Measurements from ENCODE around the gene KCP.

DNA sequence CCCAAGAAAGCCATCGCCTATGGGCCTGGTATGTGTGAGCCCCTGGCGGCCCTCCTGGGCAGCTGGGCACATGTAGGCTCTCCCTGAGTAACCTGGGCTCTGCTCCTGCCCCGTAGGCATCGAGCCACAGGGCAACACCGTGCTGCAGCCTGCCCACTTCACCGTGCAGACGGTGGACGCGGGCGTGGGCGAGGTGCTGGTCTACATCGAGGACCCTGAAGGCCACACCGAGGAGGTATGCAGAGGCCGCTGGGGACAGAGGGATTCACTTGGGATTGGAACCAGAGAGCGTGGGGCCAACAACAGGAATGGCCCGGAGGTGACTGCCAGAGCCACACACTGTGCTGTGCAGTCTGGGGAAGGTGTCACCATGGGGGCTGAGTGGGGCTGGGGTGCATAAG, 73.0 kb downstream of the KCP start:
- TF ChIP-seq, protein P1, sequence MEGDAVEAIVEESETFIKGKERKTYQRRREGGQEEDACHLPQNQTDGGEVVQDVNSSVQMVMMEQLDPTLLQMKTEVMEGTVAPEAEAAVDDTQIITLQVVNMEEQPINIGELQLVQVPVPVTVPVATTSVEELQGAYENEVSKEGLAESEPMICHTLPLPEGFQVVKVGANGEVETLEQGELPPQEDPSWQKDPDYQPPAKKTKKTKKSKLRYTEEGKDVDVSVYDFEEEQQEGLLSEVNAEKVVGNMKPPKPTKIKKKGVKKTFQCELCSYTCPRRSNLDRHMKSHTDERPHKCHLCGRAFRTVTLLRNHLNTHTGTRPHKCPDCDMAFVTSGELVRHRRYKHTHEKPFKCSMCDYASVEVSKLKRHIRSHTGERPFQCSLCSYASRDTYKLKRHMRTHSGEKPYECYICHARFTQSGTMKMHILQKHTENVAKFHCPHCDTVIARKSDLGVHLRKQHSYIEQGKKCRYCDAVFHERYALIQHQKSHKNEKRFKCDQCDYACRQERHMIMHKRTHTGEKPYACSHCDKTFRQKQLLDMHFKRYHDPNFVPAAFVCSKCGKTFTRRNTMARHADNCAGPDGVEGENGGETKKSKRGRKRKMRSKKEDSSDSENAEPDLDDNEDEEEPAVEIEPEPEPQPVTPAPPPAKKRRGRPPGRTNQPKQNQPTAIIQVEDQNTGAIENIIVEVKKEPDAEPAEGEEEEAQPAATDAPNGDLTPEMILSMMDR (conservative IDR thresholded peaks at IDR 0.05; ENCODE audit: low read length): no peak
- TF ChIP-seq EZH2phosphoT487 (IDR thresholded peaks at IDR 0.05; ENCODE audit: borderline replicate concordance): no peak
